ENCODE data around the gene FHOD1.
A peak's percentile ranks its signal among the peaks of the same experiment; 100 is the strongest.

Gene FHOD1

DNA sequence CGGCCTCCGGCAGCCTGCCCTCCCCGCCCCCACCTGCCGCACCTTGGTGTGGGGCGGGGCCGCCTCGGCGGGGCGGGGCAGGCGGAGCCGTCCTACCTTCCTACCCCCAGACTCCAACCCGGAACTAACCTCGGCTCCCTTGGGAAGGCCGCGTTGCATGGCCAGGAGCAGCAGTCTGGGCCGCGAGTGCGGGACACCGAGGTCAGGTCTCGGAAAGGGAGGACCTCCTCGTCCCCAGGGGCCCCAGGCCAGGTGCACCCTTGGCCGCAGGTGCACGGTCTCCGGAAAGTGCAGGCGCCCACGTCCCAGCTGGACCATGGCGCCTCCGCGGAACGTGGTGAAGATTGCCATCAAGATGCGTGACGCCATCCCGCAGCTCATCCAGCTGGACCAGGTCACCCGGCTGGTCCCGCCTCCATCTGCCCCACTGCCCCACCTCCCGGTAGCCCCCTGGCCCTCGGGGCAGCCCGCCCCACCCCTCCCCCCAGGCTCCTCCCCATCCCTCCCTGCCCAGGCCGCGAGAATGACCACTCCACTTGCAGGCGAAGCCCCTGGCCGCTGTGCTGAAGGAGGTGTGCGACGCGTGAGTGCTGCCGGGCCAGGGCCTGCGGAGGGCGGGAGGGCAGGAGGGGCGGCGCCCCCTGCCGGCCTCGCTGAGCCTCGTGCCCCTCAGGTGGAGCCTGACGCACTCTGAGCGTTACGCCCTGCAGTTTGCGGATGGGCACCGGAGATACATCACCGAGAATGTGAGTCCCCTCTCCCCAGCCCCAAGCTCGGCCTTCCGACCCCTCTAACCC lies 48.1 kb downstream of the FHOD1 start, which contains the start of gene ELMO3:
Gene ELMO3 (plus strand): TSS at position 121 of the 797 bp plus-strand sequence. CDS start 196 bp downstream, at position 317.
- Histone ChIP-seq H3K4me1 (ENCODE audit: control insufficient read depth in 1 of 2, insufficient read depth in 2 of 2, low read length in 2 of 2) (peaks cover 14 to 26% of the 10 kb centered on the region in 2 donors), H3K36me3 (ENCODE audit: control insufficient read depth in 1 of 2, insufficient read depth in 2 of 2, low read length in 2 of 2) (peaks cover 45 to 82% of the 10 kb centered on the region in 2 donors), H3K9me3 (ENCODE audit: control insufficient read depth in 1 of 2, low read length in 2 of 2) (no peaks in the 10 kb centered on the region), H3K9ac (ENCODE audit: low read depth in 1 of 2, low read length in 2 of 2) (peak within 1 kb of the TSS; percentile 50 to 82), H3K27me3 (ENCODE audit: control insufficient read depth in 1 of 2, insufficient read depth in 2 of 2, low read length in 2 of 2) (no peaks in the 10 kb centered on the region), H3K27ac (ENCODE audit: low read depth, low read length) (peak within 1 kb of the TSS; percentile 85), H3K4me3 (ENCODE audit: low read depth in 1 of 2, low read length in 2 of 2) (peak within 1 kb of the TSS; percentile 53 to 73)

DNA sequence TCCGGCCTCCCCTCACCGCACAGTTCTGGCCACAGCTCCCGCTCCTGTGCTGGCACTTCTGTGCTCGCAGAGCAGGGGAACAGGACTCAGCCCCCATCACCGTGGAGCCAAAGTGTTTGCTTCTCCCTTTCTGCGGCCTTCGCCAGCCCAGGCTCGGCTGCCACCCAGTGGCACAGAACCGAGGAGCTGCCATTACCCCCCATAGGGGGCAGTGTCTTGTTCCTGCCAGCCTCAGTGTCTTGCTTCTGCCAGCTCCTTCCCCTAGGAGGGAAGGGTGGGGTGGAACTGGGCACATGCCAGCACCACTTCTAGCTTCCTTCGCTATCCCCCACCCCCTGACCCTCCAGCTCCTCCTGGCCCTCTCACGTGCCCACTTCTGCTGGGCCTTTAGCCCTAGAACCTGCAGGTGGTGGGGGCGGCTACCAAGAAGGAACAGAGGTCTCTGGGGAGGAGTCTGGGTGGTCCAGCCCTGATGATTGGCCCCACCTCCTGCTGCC lies 49.0 kb downstream of the FHOD1 start:
- peak overlapping the region; percentile 39 to 48 for H3K9ac ChIP-seq (ENCODE audit: low read depth in 1 of 2, low read length in 2 of 2)
- no peaks in the 10 kb centered on the region for H3K9me3 ChIP-seq (ENCODE audit: control insufficient read depth in 1 of 2, low read length in 2 of 2)
- H3K27ac ChIP-seq (ENCODE audit: low read depth, low read length) = peak overlapping the region; percentile 79
- H3K27me3 ChIP-seq (ENCODE audit: control insufficient read depth in 1 of 2, insufficient read depth in 2 of 2, low read length in 2 of 2) = no peaks in the 10 kb centered on the region
- peaks cover 52 to 82% of the 10 kb centered on the region in 2 donors for H3K36me3 ChIP-seq (ENCODE audit: control insufficient read depth in 1 of 2, insufficient read depth in 2 of 2, low read length in 2 of 2)
- H3K4me3 ChIP-seq (ENCODE audit: low read depth in 1 of 2, low read length in 2 of 2) = no peak overlapping the region
- H3K4me1 ChIP-seq (ENCODE audit: control insufficient read depth in 1 of 2, insufficient read depth in 2 of 2, low read length in 2 of 2) = peaks cover 22 to 35% of the 10 kb centered on the region in 2 donors

DNA sequence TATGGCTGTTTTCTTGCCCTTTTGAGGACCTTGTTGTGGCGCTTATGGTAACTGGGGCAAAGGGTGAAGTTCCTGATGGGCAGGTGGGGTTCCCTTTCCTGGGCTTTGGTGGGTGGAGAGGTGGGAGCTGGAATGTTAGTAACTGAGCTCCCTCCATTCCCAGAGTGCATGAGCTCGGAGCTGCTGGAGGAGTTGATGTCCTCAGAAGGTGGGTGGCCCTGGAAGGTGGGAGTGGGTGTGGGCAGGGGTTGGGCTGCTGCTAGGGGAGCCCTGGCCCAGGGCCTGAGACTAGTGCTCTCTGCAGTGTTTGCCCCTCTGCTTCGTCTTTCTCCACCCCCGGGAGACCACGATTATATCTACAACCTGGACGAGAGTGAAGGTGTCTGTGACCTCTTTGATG lies 49.6 kb downstream of the FHOD1 start:
- Histone ChIP-seq H3K9me3 (ENCODE audit: control insufficient read depth in 1 of 2, low read length in 2 of 2) (no peaks in the 10 kb centered on the region), H3K27me3 (ENCODE audit: control insufficient read depth in 1 of 2, insufficient read depth in 2 of 2, low read length in 2 of 2) (no peaks in the 10 kb centered on the region), H3K36me3 (ENCODE audit: control insufficient read depth in 1 of 2, insufficient read depth in 2 of 2, low read length in 2 of 2) (peaks cover 52 to 78% of the 10 kb centered on the region in 2 donors), H3K4me3 (ENCODE audit: low read depth in 1 of 2, low read length in 2 of 2) (no peak overlapping the region), H3K4me1 (ENCODE audit: control insufficient read depth in 1 of 2, insufficient read depth in 2 of 2, low read length in 2 of 2) (peaks cover 28 to 41% of the 10 kb centered on the region in 2 donors), H3K9ac (ENCODE audit: low read depth in 1 of 2, low read length in 2 of 2) (peak overlapping the region; percentile 39 to 48), H3K27ac (ENCODE audit: low read depth, low read length) (no peak overlapping the region)

GRCh38 chr16:67196881-67197280 lies 50.4 kb downstream of the FHOD1 start:
- H3K4me1 ChIP-seq (ENCODE audit: control insufficient read depth in 1 of 2, insufficient read depth in 2 of 2, low read length in 2 of 2) = peaks cover 30 to 45% of the 10 kb centered on the region in 2 donors
- H3K36me3 ChIP-seq (ENCODE audit: control insufficient read depth in 1 of 2, insufficient read depth in 2 of 2, low read length in 2 of 2) = peaks cover 50 to 70% of the 10 kb centered on the region in 2 donors
- H3K9ac ChIP-seq (ENCODE audit: low read depth in 1 of 2, low read length in 2 of 2) = no peak overlapping the region
- no peak overlapping the region for H3K4me3 ChIP-seq (ENCODE audit: low read depth in 1 of 2, low read length in 2 of 2)
- H3K27me3 ChIP-seq (ENCODE audit: control insufficient read depth in 1 of 2, insufficient read depth in 2 of 2, low read length in 2 of 2) = no peaks in the 10 kb centered on the region
- H3K27ac ChIP-seq (ENCODE audit: low read depth, low read length) = no peak overlapping the region
- H3K9me3 ChIP-seq (ENCODE audit: control insufficient read depth in 1 of 2, low read length in 2 of 2) = no peaks in the 10 kb centered on the region

- Histone ChIP-seq H3K36me3 (ENCODE audit: control insufficient read depth in 1 of 2, insufficient read depth in 2 of 2, low read length in 2 of 2) (peaks cover 46 to 60% of the 10 kb centered on the region in 2 donors), H3K27ac (ENCODE audit: low read depth, low read length) (no peak overlapping the region), H3K9ac (ENCODE audit: low read depth in 1 of 2, low read length in 2 of 2) (no peak overlapping the region), H3K9me3 (ENCODE audit: control insufficient read depth in 1 of 2, low read length in 2 of 2) (no peaks in the 10 kb centered on the region), H3K27me3 (ENCODE audit: control insufficient read depth in 1 of 2, insufficient read depth in 2 of 2, low read length in 2 of 2) (no peaks in the 10 kb centered on the region), H3K4me3 (ENCODE audit: low read depth in 1 of 2, low read length in 2 of 2) (no peak overlapping the region), H3K4me1 (ENCODE audit: control insufficient read depth in 1 of 2, insufficient read depth in 2 of 2, low read length in 2 of 2) (peaks cover 30 to 51% of the 10 kb centered on the region in 2 donors)
These were observed 51.6 kb downstream of the FHOD1 start for GRCh38 chr16:67195676-67196075.

DNA sequence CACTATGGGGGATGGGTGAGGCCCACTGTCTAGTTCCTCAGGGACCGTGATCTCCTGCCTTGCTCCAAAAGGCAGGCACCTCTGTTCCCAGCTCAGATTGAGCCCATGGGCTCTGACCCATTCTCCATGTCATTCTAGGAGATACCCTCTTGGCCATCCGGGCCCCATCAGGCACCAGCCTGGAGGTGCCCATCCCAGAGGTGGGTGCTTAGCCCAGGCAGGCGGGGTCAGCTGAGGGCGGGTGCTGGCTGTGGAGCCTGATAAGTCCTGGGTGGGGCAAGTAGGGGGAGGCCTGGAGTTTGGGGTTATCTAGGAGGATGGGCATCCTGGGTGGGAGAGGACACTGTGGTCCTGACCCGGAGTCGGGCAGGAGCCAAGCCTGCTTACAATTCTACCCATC lies 53.0 kb downstream of the FHOD1 start:
- Histone ChIP-seq H3K9me3 (ENCODE audit: control insufficient read depth in 1 of 2, low read length in 2 of 2) (no peaks in the 10 kb centered on the region), H3K27me3 (ENCODE audit: control insufficient read depth in 1 of 2, insufficient read depth in 2 of 2, low read length in 2 of 2) (no peaks in the 10 kb centered on the region), H3K27ac (ENCODE audit: low read depth, low read length) (no peak overlapping the region), H3K4me3 (ENCODE audit: low read depth in 1 of 2, low read length in 2 of 2) (no peak overlapping the region), H3K4me1 (ENCODE audit: control insufficient read depth in 1 of 2, insufficient read depth in 2 of 2, low read length in 2 of 2) (peaks cover 30 to 46% of the 10 kb centered on the region in 2 donors), H3K9ac (ENCODE audit: low read depth in 1 of 2, low read length in 2 of 2) (no peak overlapping the region), H3K36me3 (ENCODE audit: control insufficient read depth in 1 of 2, insufficient read depth in 2 of 2, low read length in 2 of 2) (peaks cover 43 to 54% of the 10 kb centered on the region in 2 donors)

DNA sequence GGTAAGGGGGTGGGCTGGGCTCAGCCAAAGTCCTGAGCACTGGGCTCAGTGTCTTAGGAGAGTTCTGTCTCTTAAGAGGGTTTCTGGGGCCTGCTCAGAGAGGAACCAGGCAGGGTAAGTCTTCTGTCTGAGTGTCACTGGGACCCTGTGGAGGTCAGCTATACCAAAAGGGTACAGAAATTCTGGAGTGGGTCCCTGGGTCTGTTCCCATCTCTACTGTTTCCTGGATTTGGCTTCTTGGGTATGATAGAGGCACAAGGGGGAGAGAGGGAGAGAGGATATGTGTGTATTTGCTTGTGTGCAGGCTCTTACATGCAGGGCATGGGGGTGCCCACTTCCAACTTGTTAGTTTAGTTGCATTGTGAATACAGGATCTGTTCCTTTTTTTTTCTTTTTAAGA lies 53.7 kb downstream of the FHOD1 start:
- peaks cover 43 to 54% of the 10 kb centered on the region in 2 donors for H3K36me3 ChIP-seq (ENCODE audit: control insufficient read depth in 1 of 2, insufficient read depth in 2 of 2, low read length in 2 of 2)

GRCh38 chr16:67192781-67193361 lies 54.4 kb downstream of the FHOD1 start:
- Histone ChIP-seq H3K36me3 (ENCODE audit: control insufficient read depth in 1 of 2, insufficient read depth in 2 of 2, low read length in 2 of 2) (peaks cover 43 to 48% of the 10 kb centered on the region in 2 donors), H3K4me1 (ENCODE audit: control insufficient read depth in 1 of 2, insufficient read depth in 2 of 2, low read length in 2 of 2) (peaks cover 21 to 37% of the 10 kb centered on the region in 2 donors), H3K27me3 (ENCODE audit: control insufficient read depth in 1 of 2, insufficient read depth in 2 of 2, low read length in 2 of 2) (no peaks in the 10 kb centered on the region), H3K27ac (ENCODE audit: low read depth, low read length) (no peak overlapping the region), H3K9me3 (ENCODE audit: control insufficient read depth in 1 of 2, low read length in 2 of 2) (no peaks in the 10 kb centered on the region), H3K9ac (ENCODE audit: low read depth in 1 of 2, low read length in 2 of 2) (peak overlapping the region; percentile 80 to 99), H3K4me3 (ENCODE audit: low read depth in 1 of 2, low read length in 2 of 2) (peak overlapping the region; percentile 92 to 96)

More for the DNA sequence above, 53.7 kb downstream of the FHOD1 start:
- Histone ChIP-seq H3K27me3 (ENCODE audit: control insufficient read depth in 1 of 2, insufficient read depth in 2 of 2, low read length in 2 of 2) (no peaks in the 10 kb centered on the region), H3K9me3 (ENCODE audit: control insufficient read depth in 1 of 2, low read length in 2 of 2) (no peaks in the 10 kb centered on the region), H3K27ac (ENCODE audit: low read depth, low read length) (no peak overlapping the region), H3K9ac (ENCODE audit: low read depth in 1 of 2, low read length in 2 of 2) (peak overlapping the region; percentile 80 to 99), H3K4me3 (ENCODE audit: low read depth in 1 of 2, low read length in 2 of 2) (peak overlapping the region; percentile 92 to 96), H3K4me1 (ENCODE audit: control insufficient read depth in 1 of 2, insufficient read depth in 2 of 2, low read length in 2 of 2) (peaks cover 27 to 44% of the 10 kb centered on the region in 2 donors)

DNA sequence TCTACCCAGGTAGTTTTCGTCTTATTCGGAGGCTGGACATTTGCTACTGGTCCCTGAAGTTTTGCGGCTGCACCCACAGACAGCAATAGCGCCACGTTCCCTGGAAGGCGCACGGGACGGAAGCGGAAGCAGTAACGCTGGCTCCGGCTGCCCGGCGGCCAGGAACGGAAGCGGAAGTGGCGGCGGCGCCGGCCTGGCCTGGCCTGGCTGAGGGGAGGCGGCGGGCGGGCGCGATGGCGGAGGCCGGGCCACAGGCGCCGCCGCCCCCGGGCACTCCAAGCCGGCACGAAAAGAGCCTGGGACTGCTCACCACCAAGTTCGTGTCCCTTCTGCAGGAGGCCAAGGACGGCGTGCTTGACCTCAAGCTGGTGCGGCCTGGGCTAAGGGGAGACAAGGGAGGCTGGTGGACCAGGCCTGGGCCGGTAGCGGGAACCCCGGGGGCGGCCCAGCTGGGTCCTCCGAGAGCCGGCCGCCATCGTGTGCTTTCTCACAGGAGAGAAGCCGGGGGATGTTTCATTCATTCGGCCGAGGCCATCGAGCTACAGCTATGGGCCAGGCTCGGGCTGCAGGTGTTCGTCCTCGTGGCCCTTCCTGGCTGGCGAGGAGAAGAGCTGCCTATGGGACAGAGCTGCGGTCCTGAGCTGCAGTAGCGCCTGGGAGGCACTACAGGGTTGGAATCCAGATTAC lies 55.1 kb downstream of the FHOD1 start, which contains the start of gene E2F4:
Gene E2F4 (plus strand): TSS at position 161 of the 687 bp plus-strand sequence. CDS start 73 bp downstream, at position 234.
- H3K27me3 ChIP-seq (ENCODE audit: control insufficient read depth in 1 of 2, insufficient read depth in 2 of 2, low read length in 2 of 2) = no peaks in the 10 kb centered on the region
- H3K9ac ChIP-seq (ENCODE audit: low read depth in 1 of 2, low read length in 2 of 2) = peak within 1 kb of the TSS; percentile 80 to 99
- no peaks in the 10 kb centered on the region for H3K9me3 ChIP-seq (ENCODE audit: control insufficient read depth in 1 of 2, low read length in 2 of 2)
- peaks cover 37 to 40% of the 10 kb centered on the region in 2 donors for H3K36me3 ChIP-seq (ENCODE audit: control insufficient read depth in 1 of 2, insufficient read depth in 2 of 2, low read length in 2 of 2)
- H3K27ac ChIP-seq (ENCODE audit: low read depth, low read length) = no peak within 1 kb of the TSS
- peak within 1 kb of the TSS; percentile 92 to 96 for H3K4me3 ChIP-seq (ENCODE audit: low read depth in 1 of 2, low read length in 2 of 2)
- peaks cover 16 to 33% of the 10 kb centered on the region in 2 donors for H3K4me1 ChIP-seq (ENCODE audit: control insufficient read depth in 1 of 2, insufficient read depth in 2 of 2, low read length in 2 of 2)
